ENCODE data around the gene TNFRSF21.

- no peak for TF ChIP-seq CTCF (IDR thresholded peaks at IDR 0.05; ENCODE audit: low read depth, low read length)
- no peak for TF ChIP-seq MYC (IDR thresholded peaks at IDR 0.05; ENCODE audit: low read depth, low read length)
These were observed 9.3 kb downstream of the TNFRSF21 start for GRCh38 chr6:47300417-47300816.

Measured in NB4 (cell line).